ENCODE data around the gene MED29. TPM values are rescaled to one million over a fixed set of nuclear protein-coding genes. Genes with fewer than 3 reads are reported as not detected.

The MED29 gene
- total and polyA plus RNA-seq, 10 of the 15 experiments (the other 5 are each of a cell fraction or from before 2014, with no cell fraction given) = 3.2 to 36.6 (median 22.8) TPM

GRCh38 chr19:39434123-39435076, 43.2 kb downstream of the MED29 start:
- Histone ChIP-seq H3K9ac (ENCODE audit: control insufficient read depth, insufficient read depth, low read length) (peak overlapping the region; percentile 97), H3K27me3 (replicated peaks in 1 of 2; ENCODE audit: control insufficient read depth in 2 of 2, insufficient read depth in 2 of 2, low read length in 1 of 2) (no peaks in the 10 kb centered on the region), H3K4me2 (ENCODE audit: control insufficient read depth, insufficient read depth) (peak overlapping the region; percentile 81), H3K27ac (ENCODE audit: control insufficient read depth, insufficient read depth) (peak overlapping the region; percentile 91), H3K4me1 (ENCODE audit: control insufficient read depth, insufficient read depth, low read length) (peaks cover 36% of the 10 kb centered on the region), H3K79me2 (ENCODE audit: control insufficient read depth, insufficient read depth, low read length) (peaks cover 36% of the 10 kb centered on the region), H3K9me3 (replicated peaks; ENCODE audit: control insufficient read depth, insufficient read depth, low read length) (no peaks in the 10 kb centered on the region), H2AFZ (ENCODE audit: control insufficient read depth, low read depth, low read length) (no peak overlapping the region), H3K36me3 (ENCODE audit: control insufficient read depth in 2 of 2, insufficient read depth in 2 of 2, low read length in 1 of 2) (peaks cover 10 to 15% of the 10 kb centered on the region in 2 experiments), H3K4me3 (peak overlapping the region; percentile 97), H4K20me1 (ENCODE audit: control insufficient read depth, insufficient read depth) (no peaks in the 10 kb centered on the region; the same call in 1 of the 2 replicates)
- ChIA-PET CTCF (interaction anchor here (0.6 to 1.7 kb wide), 11 partner anchors 20 to 505 kb away, joined by 3 to 15 read pairs (median 3); partner anchors contain the start of genes EID2B and PLEKHG2), SMC1A (ENCODE audit: uncharacterized antibody, unreplicated experiment) (interaction anchor here (0.6 to 1.7 kb wide), 10 partner anchors 7 to 1028 kb away, joined by 3 to 9 read pairs (median 4); partner anchors contain the start of genes DYRK1B, EID2B, MED29 and PAF1), RAD21 (ENCODE audit: unreplicated experiment) (interaction anchor here (1.2 to 1.6 kb wide), 4 partner anchors 7 to 43 kb away, joined by 3 to 12 read pairs (median 7); partner anchors contain the start of genes MED29, PAF1, PLEKHG2 and SUPT5H), POLR2A (interaction anchor here (0.7 to 1.8 kb wide), 6 partner anchors 12 to 36 kb away, joined by 3 to 40 read pairs (median 8); partner anchors contain the start of gene SUPT5H)
- no TSS peak for BruUV-seq (replicated peaks)
- DNase-seq (ENCODE audit: low read depth, low spot score) (no peak), ATAC-seq (no peak), FAIRE-seq (no peak)
- in situ Hi-C loops (cut with MboI) (no loop called here), intact Hi-C loops (cut with micrococcal nuclease; ENCODE audit: unreplicated experiment) (no loop called here)
- TF ChIP-seq RCOR1 (conservative IDR thresholded peaks at IDR 0.05; ENCODE audit: low read depth, low read length) = no peak
- peak; percentile 17; the same call in 1 of the 2 replicates for TF ChIP-seq POLR2AphosphoS5 (IDR thresholded peaks at IDR 0.05; ENCODE audit: low read length)
- 12% methylated on average over 10 of the region's 10 CpGs for WGBS (ENCODE audit: insufficient coverage, insufficient replicate concordance, low lambda C conversion rate, missing lambda C conversion rate)

Data from GM12878 (cell line).